ENCODE data around the gene NLRP3.

GRCh38 chr1:247387096-247387495 is 28.9 kb upstream of the NLRP3 start:
- TF ChIP-seq, protein P1, sequence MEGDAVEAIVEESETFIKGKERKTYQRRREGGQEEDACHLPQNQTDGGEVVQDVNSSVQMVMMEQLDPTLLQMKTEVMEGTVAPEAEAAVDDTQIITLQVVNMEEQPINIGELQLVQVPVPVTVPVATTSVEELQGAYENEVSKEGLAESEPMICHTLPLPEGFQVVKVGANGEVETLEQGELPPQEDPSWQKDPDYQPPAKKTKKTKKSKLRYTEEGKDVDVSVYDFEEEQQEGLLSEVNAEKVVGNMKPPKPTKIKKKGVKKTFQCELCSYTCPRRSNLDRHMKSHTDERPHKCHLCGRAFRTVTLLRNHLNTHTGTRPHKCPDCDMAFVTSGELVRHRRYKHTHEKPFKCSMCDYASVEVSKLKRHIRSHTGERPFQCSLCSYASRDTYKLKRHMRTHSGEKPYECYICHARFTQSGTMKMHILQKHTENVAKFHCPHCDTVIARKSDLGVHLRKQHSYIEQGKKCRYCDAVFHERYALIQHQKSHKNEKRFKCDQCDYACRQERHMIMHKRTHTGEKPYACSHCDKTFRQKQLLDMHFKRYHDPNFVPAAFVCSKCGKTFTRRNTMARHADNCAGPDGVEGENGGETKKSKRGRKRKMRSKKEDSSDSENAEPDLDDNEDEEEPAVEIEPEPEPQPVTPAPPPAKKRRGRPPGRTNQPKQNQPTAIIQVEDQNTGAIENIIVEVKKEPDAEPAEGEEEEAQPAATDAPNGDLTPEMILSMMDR (IDR thresholded peaks at IDR 0.05) = no peak
- no peak for TF ChIP-seq POLR2AphosphoS5 (IDR thresholded peaks at IDR 0.05)
